GM10266 (cell line): Measurements from ENCODE around the gene FGFRL1.
A peak's percentile ranks its signal among the peaks of the same experiment; 100 is the strongest.

Experiments
- DNase-seq: peaks from one replicate; pipeline ENCODE4 v3.0.0; 2012; ENCODE audit errors: extremely low spot score
- TF ChIP-seq, protein P1 (sequence below): IDR thresholded peaks from 2 replicates; pipeline ENCODE4 v1.5.1; 2012; ENCODE audit warnings: mild to moderate bottlenecking, low read depth; ENCODE audit not compliant: control insufficient read depth, insufficient read depth; ENCODE audit errors: missing control alignments

FGFRL1 gene

DNA sequence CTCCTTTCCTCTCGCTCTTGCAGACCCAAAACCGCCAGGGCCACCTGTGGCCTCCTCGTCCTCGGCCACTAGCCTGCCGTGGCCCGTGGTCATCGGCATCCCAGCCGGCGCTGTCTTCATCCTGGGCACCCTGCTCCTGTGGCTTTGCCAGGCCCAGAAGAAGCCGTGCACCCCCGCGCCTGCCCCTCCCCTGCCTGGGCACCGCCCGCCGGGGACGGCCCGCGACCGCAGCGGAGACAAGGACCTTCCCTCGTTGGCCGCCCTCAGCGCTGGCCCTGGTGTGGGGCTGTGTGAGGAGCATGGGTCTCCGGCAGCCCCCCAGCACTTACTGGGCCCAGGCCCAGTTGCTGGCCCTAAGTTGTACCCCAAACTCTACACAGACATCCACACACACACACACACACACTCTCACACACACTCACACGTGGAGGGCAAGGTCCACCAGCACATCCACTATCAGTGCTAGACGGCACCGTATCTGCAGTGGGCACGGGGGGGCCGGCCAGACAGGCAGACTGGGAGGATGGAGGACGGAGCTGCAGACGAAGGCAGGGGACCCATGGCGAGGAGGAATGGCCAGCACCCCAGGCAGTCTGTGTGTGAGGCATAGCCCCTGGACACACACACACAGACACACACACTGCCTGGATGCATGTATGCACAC, 13.6 kb downstream of the FGFRL1 start:
- DNase-seq: no peak
- TF ChIP-seq, protein P1, sequence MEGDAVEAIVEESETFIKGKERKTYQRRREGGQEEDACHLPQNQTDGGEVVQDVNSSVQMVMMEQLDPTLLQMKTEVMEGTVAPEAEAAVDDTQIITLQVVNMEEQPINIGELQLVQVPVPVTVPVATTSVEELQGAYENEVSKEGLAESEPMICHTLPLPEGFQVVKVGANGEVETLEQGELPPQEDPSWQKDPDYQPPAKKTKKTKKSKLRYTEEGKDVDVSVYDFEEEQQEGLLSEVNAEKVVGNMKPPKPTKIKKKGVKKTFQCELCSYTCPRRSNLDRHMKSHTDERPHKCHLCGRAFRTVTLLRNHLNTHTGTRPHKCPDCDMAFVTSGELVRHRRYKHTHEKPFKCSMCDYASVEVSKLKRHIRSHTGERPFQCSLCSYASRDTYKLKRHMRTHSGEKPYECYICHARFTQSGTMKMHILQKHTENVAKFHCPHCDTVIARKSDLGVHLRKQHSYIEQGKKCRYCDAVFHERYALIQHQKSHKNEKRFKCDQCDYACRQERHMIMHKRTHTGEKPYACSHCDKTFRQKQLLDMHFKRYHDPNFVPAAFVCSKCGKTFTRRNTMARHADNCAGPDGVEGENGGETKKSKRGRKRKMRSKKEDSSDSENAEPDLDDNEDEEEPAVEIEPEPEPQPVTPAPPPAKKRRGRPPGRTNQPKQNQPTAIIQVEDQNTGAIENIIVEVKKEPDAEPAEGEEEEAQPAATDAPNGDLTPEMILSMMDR: no peak

DNA sequence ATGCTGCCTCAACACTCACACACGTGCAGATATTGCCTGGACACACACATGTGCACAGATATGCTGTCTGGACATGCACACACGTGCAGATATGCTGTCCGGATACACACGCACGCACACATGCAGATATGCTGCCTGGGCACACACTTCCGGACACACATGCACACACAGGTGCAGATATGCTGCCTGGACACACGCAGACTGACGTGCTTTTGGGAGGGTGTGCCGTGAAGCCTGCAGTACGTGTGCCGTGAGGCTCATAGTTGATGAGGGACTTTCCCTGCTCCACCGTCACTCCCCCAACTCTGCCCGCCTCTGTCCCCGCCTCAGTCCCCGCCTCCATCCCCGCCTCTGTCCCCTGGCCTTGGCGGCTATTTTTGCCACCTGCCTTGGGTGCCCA, 14.7 kb downstream of the FGFRL1 start:
- TF ChIP-seq, protein P1: no peak
- peak; percentile 92 for DNase-seq

DNA sequence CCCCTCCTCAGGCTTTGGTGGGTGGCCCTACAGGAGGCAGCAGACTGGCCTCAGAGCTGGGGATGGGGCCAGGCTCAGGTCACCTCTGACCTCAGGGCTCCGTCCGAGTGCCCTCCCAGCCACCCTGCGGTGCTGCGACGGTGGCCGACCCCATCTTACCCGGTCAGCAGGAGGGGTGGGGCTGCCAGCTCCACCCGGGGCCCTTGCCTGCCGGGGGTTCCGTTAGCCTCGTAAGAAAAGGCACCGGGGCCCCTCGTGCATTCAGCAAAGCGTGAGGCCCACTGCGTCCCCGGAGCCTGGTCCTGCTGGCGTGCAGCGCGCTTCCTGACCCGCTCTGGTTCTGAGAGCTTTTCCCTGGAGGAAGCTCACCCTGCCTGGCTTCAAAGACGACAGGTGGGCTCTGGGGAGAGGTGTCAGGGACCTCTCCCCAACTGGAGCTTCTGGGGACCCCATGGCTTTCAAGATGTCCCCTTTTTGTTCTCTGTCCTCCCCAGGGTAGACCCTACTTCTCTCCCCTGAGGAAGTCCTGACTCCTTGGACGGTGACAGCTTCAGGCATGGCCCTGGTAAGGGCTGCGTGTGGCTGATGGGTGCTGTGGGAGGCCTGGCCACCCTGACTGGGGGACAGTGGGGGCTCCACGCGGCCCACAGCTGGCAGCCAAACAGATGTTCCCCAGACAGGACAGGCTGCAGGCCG, 15.9 kb downstream of the FGFRL1 start:
- no peak for DNase-seq

DNA sequence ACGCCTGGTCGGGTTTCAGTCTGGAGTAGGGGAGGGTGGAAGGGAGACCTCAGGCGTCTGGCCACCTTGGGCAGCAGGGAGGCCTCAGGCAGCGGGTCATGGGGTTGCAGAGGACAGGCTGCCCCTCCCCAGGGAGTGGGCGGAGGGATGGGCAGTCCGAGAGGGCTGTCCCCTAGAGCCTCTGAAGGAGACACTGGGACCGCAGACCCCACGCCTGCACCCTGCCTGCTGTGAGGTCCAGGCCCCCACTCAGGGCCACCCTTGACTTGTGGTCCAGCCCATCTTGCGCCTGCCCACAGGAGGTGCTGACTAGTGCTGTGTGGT, 16.5 kb downstream of the FGFRL1 start:
- TF ChIP-seq, protein P1: no peak
- DNase-seq: no peak

More for the DNA sequence above, 15.9 kb downstream of the FGFRL1 start:
- TF ChIP-seq, protein P1: no peak

DNA sequence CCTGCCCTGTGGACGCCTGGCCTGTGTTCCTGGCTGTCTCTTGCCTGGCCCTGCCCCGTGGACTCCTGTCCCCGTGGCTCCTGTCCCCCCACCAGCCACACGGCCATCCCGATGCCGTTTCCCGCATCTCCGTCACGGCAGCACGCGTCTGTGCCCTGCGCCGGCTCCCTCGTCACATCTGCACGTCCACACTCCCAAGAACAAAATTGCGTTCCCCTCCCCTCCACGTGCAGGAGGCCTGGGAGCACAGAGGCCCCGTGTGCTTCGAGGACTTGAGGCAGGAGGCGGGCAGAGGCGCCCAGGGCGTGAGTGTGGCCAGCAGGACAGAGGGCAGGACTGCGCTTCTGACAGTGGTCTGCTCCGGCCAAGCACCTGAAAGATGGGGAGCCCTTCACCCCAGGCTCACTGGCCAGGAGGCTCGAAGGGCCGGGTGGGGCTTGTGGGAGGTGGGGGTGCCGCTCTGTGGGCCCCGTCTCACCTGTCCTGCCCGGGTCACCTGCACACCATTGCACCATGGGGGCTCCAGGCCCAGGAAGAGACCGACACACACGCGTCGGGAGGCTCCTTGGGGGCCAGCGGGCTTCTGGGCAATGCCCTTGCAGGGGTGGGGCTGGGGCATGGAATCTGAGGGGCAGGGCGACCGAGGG, 17.3 kb downstream of the FGFRL1 start:
- TF ChIP-seq, protein P1: no peak
- no peak for DNase-seq

DNA sequence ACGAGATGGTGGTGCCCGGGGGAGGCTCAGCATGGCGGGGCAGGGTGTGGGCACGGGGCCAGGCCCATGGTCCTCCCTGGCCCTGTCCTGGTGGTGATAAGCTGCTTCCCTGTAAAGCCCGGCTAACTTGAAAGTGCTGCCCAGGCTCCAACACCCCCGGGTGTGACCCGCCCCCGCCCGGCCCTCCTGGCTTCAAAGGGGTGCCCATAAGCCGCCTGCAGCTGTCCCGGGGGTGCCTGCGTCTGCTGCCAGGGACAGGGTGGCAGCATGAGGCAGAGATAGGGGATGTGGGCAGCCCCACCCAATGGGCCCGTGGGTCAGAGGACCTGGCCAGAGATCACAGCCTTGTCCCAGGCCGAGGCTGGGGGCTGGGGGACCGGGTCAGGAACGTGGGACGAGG, 18.1 kb downstream of the FGFRL1 start:
- DNase-seq: no peak
- TF ChIP-seq, protein P1: no peak

DNA sequence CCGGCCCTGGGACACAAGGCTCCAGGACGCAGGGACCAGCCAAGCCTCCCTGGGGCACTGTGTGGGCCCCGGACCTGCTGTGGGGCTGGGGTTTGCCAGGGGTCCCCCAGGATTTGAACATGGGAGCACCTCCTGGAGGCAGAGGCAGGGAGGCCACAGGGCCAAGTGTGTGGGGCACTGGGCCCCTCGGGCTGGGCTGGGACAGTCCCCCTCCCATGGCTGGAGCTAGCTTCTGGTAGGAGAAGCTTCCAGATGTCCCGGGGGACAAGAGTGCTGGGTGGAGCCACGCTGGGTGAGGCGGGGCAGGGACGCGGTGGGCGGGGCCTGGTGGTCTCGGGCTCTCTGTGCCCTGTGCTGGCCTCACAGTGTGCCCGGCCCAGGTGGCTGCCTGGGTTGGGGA, 18.6 kb downstream of the FGFRL1 start:
- no peak for DNase-seq
- TF ChIP-seq, protein P1: no peak
